Measurements from ENCODE around the gene ROBO1.

Gene ROBO1

DNA sequence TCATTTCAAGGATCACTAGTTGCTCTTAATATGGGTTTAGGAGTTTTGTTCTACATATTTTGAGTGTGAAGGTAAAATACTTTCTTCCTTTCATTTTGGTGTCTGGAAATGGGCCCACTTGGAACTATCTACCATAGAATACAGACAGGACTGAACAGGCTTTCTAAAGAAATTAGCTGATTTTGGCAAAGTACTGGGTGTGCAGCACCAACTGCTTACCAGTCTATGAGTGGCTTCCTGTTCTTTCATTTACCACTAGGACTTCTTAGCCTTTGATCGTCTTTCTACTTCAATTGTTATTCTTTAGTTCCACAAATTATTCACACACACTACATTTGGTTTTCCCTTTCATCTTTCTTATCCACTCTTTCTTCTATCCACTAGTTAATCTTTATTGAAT is 1196.3 kb downstream of the ROBO1 start:
- TF ChIP-seq POLR2A (IDR thresholded peaks at IDR 0.05; ENCODE audit: low read depth, low read length) = no peak
- DNase-seq (ENCODE audit: insufficient read length, low spot score) (no peak), FAIRE-seq (no peak)

DNA sequence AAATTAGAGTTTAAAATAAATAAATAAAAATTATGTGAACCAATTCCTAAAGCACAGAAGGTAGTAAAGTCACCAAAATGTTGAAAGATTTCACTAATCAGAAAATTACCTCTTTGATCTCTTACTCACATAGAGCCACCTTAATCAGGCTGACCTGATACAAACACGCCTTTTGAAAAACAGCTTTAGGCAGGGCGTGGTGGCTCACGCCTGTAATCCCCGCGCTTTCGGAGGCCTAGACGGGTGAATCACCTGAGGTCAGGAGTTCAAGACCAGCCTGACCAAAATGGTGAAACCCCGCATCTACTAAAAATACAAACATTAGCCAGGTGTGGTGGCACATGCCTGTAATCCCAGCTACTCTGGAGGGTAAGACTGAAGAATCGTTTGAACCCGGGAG is 1197.3 kb downstream of the ROBO1 start:
- FAIRE-seq = no peak
- DNase-seq (ENCODE audit: insufficient read length, low spot score) = no peak
- TF ChIP-seq POLR2A (IDR thresholded peaks at IDR 0.05; ENCODE audit: low read depth, low read length) = no peak

GRCh38 chr3:78569804-78570203 is 1198.0 kb downstream of the ROBO1 start:
- no peak for FAIRE-seq
- no peak for TF ChIP-seq POLR2A (IDR thresholded peaks at IDR 0.05; ENCODE audit: low read depth, low read length)
- DNase-seq (ENCODE audit: insufficient read length, low spot score) = no peak

- DNase-seq (ENCODE audit: insufficient read length, low spot score) (no peak), FAIRE-seq (no peak)
- no peak for TF ChIP-seq POLR2A (IDR thresholded peaks at IDR 0.05; ENCODE audit: low read depth, low read length)
Measured at GRCh38 chr3:78565712-78566111, 1202.1 kb downstream of the ROBO1 start.

DNA sequence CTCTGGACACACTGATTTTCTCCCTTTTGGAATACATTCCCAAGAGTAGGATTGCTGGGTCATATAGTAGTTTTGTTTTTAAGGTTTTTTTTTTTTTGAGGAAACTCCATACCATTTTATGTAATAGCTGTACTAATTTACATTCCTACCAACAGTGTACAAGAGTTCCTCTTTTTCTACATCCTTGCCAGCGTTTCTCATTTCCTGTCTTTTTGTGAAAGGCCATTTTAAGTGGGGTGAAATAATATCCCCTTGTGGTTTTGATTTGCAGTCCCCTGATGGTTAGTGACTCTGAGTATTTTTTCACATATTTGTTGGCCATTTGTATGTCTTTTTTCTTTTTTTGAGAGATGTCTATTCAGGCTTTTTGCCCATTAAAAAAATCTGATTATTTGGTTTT is 1205.5 kb downstream of the ROBO1 start:
- no peak for DNase-seq (ENCODE audit: insufficient read length, low spot score)
- FAIRE-seq = no peak
- TF ChIP-seq POLR2A (IDR thresholded peaks at IDR 0.05; ENCODE audit: low read depth, low read length) = no peak

All from H54 (cell line).